ENCODE results near the gene SCNN1B. TPM values are rescaled to one million over a fixed set of nuclear protein-coding genes. Genes with fewer than 3 reads are reported as not detected.
"Not testable (repeated sequence)": the region's sequence is repeated elsewhere in the genome, so short reads cannot be mapped to it uniquely, and the experiment has no call there.

The SCNN1B gene
- total RNA-seq, 1 experiment from 2014 or later, result not detected

- in situ Hi-C loops (cut with HindIII; ENCODE audit: low sequenced_read_pairs), result no loop called here
- no peak for DNase-seq (ENCODE audit: low spot score)
Measured at GRCh38 chr16:23343643-23344612, 41.8 kb downstream of the SCNN1B start.

GRCh38 chr16:23345237-23345636 is 43.1 kb downstream of the SCNN1B start:
- in situ Hi-C loops (cut with HindIII; ENCODE audit: low sequenced_read_pairs), result no loop called here
- DNase-seq (ENCODE audit: low spot score), result no peak

GRCh38 chr16:23348579-23349469 is 46.7 kb downstream of the SCNN1B start:
- in situ Hi-C loops (cut with HindIII; ENCODE audit: low sequenced_read_pairs), result no loop called here
- no peak for DNase-seq (ENCODE audit: low spot score)

- in situ Hi-C loops (cut with HindIII; ENCODE audit: low sequenced_read_pairs), result no loop called here
- no peak for DNase-seq (ENCODE audit: low spot score)
Measured at GRCh38 chr16:23351360-23351759, 49.3 kb downstream of the SCNN1B start.

- DNase-seq (ENCODE audit: low spot score), result no peak
Measured at GRCh38 chr16:23353440-23353839, 51.3 kb downstream of the SCNN1B start.

GRCh38 chr16:23354246-23354645 is 52.1 kb downstream of the SCNN1B start:
- in situ Hi-C loops (cut with HindIII; ENCODE audit: low sequenced_read_pairs), result no loop called here
- DNase-seq (ENCODE audit: low spot score), result no peak

More at GRCh38 chr16:23353440-23353839, 51.3 kb downstream of the SCNN1B start:
- in situ Hi-C loops (cut with HindIII; ENCODE audit: low sequenced_read_pairs), result no loop called here

GRCh38 chr16:23355106-23355670 is 53.1 kb downstream of the SCNN1B start:
- no peak for DNase-seq (ENCODE audit: low spot score)
- in situ Hi-C loops (cut with HindIII; ENCODE audit: low sequenced_read_pairs), result no loop called here

GRCh38 chr16:23356941-23357340 is 54.8 kb downstream of the SCNN1B start:
- DNase-seq (ENCODE audit: low spot score), result no peak
- in situ Hi-C loops (cut with HindIII; ENCODE audit: low sequenced_read_pairs), result no loop called here

GRCh38 chr16:23357761-23358290 is 55.7 kb downstream of the SCNN1B start:
- in situ Hi-C loops (cut with HindIII; ENCODE audit: low sequenced_read_pairs), result no loop called here
- no peak for DNase-seq (ENCODE audit: low spot score)

GRCh38 chr16:23359092-23359760 is 57.1 kb downstream of the SCNN1B start:
- in situ Hi-C loops (cut with HindIII; ENCODE audit: low sequenced_read_pairs), result no loop called here
- no peak for DNase-seq (ENCODE audit: low spot score)

- peak; percentile 39 for DNase-seq (ENCODE audit: low spot score)
- in situ Hi-C loops (cut with HindIII; ENCODE audit: low sequenced_read_pairs), result no loop called here
Measured at GRCh38 chr16:23362460-23363317, 60.6 kb downstream of the SCNN1B start.

- in situ Hi-C loops (cut with HindIII; ENCODE audit: low sequenced_read_pairs), result no loop called here
- DNase-seq (ENCODE audit: low spot score), result no peak
Measured at GRCh38 chr16:23365602-23366240, 63.6 kb downstream of the SCNN1B start.

- DNase-seq (ENCODE audit: low spot score); in situ Hi-C loops (cut with HindIII; ENCODE audit: low sequenced_read_pairs): not testable (repeated sequence)
Measured at GRCh38 chr16:23366341-23366740, 64.2 kb downstream of the SCNN1B start.

GRCh38 chr16:23367564-23367963 is 65.5 kb downstream of the SCNN1B start:
- no peak for DNase-seq (ENCODE audit: low spot score)
- in situ Hi-C loops (cut with HindIII; ENCODE audit: low sequenced_read_pairs), result no loop called here

- in situ Hi-C loops (cut with HindIII; ENCODE audit: low sequenced_read_pairs), result no loop called here
- DNase-seq (ENCODE audit: low spot score), result no peak
Measured at GRCh38 chr16:23367988-23368387, 65.9 kb downstream of the SCNN1B start.

GRCh38 chr16:23368469-23368868 is 66.4 kb downstream of the SCNN1B start:
- in situ Hi-C loops (cut with HindIII; ENCODE audit: low sequenced_read_pairs), result no loop called here
- no peak for DNase-seq (ENCODE audit: low spot score)

- in situ Hi-C loops (cut with HindIII; ENCODE audit: low sequenced_read_pairs), result no loop called here
Measured at GRCh38 chr16:23369416-23369815, 67.3 kb downstream of the SCNN1B start.

More at GRCh38 chr16:23369416-23369815, 67.3 kb downstream of the SCNN1B start:
- no peak for DNase-seq (ENCODE audit: low spot score)
